OCI-LY3 (cell line): ENCODE data around the gene SLCO2B1.

Source experiments
- EZH2phosphoT487 ChIP-seq: fragments of 200-600 bp; shearing (Covaris generic); IDR thresholded peaks from 2 replicates; pipeline ENCODE4 v1.6.1; 2018; ENCODE audit warnings: antibody characterized with exemption, mixed run types, low read depth
- TF ChIP-seq, protein P1 (sequence below): fragments of 200-600, 300-600 bp; sonication (generic); IDR thresholded peaks from 2 replicates; pipeline ENCODE4 v1.5.1; 2014; ENCODE audit warnings: antibody characterized with exemption, low read length, low read depth

DNA sequence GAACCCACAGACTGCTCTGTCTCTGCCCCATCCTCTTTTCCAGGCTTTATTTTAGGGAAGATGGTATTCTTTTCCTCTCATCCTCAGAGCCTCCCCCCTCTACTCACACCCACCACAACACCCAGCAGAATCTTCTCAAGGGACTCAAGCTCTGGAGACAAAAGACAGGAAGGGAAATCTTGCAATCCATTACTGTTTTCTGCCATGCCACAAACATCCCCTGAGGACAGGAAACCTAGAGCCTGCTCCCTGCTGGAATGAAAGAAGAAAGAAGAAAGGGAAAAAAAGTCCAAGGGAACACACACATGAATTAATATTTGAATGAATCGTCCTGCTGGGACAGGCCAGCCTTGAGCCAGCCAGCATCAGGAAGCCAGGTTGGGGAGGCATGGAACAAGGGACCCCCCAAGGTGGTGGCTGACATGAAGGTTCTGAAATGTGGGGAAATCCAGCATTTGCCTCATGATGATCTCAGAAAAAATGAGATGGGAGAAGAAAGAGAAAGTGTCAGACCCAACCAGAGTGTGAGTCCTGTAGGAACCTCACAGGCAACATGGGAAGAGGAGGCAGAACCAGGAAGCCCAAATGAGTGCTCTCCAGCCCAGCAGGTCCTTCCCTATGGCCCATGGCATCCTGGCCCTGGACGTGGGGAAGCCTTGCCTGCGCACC is 34.0 kb downstream of the SLCO2B1 start:
- TF ChIP-seq, protein P1, sequence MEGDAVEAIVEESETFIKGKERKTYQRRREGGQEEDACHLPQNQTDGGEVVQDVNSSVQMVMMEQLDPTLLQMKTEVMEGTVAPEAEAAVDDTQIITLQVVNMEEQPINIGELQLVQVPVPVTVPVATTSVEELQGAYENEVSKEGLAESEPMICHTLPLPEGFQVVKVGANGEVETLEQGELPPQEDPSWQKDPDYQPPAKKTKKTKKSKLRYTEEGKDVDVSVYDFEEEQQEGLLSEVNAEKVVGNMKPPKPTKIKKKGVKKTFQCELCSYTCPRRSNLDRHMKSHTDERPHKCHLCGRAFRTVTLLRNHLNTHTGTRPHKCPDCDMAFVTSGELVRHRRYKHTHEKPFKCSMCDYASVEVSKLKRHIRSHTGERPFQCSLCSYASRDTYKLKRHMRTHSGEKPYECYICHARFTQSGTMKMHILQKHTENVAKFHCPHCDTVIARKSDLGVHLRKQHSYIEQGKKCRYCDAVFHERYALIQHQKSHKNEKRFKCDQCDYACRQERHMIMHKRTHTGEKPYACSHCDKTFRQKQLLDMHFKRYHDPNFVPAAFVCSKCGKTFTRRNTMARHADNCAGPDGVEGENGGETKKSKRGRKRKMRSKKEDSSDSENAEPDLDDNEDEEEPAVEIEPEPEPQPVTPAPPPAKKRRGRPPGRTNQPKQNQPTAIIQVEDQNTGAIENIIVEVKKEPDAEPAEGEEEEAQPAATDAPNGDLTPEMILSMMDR, result no peak
- TF ChIP-seq EZH2phosphoT487, result no peak
